B cell (primary cell): Measurements from ENCODE around the gene PRDM11. TPM values are rescaled to one million over a fixed set of nuclear protein-coding genes. Genes with fewer than 3 reads are reported as not detected.

Experiments used
- ATAC-seq: fragments of 200-7000 bp; cut with Tn5 transposase; one replicate; pipeline ENCODE4 v1.10.0; 2021; ENCODE audit warnings: low read depth, mild to moderate bottlenecking, moderate number of reproducible peaks, moderate library complexity
- CTCF ChIA-PET: fragments of 350-600 bp; sonication (Branson Sonifier 250); formaldehyde crosslinking; loops from one replicate; lab custom pipeline; 2021; ENCODE audit warnings: antibody characterized with exemption, inconsistent platforms; lab: Charles Lee
- POLR2A ChIA-PET: fragments of 350-600 bp; sonication (Branson Sonifier 250); formaldehyde crosslinking; loops from one replicate; lab custom pipeline; 2021; ENCODE audit warnings: antibody characterized with exemption; lab: Charles Lee
- DNase-seq: peaks from one replicate; pipeline ENCODE4 v3.0.0; 2013
- H2AFZ ChIP-seq: 2 replicates; pipeline ENCODE4 v1.6.1; 2012; ENCODE audit warnings: mild to moderate bottlenecking, low read depth, low read length; ENCODE audit not compliant: insufficient read depth, poor library complexity, severe bottlenecking
- H3K27ac ChIP-seq, 2 donors: 1 replicate in 1 of 2; 2 replicates in 1 of 2; pipeline ENCODE4 v1.5.1; 2012 to 2013; ENCODE audit warnings: low read length in 2 of 2, mild to moderate bottlenecking in 2 of 2, moderate library complexity in 1 of 2
- H3K27me3 ChIP-seq, 4 experiments: fragments of 200-600 bp in 1 of 4; sonication (generic) in 1 of 4; replicated peaks in 1 of 4; 1 replicate in 2 of 4; 2 replicates in 2 of 4; pipeline versions ENCODE4 v1.6.1 to v1.7.0; 2013 to 2016; ENCODE audit warnings: low read length in 3 of 4, mild to moderate bottlenecking in 2 of 4, mixed read lengths in 1 of 4, moderate library complexity in 1 of 4; ENCODE audit not compliant: insufficient read depth in 4 of 4, control insufficient read depth in 3 of 4; ENCODE audit errors: control extremely low read depth in 1 of 4
- H3K36me3 ChIP-seq, 2 experiments: replicated peaks in 1 of 2; 1 replicate in 1 of 2; 2 replicates in 1 of 2; pipeline versions ENCODE4 v1.6.1 to v1.7.1; 2013; ENCODE audit warnings: low read length in 1 of 2; ENCODE audit not compliant: insufficient read depth in 2 of 2, control insufficient read depth in 1 of 2; ENCODE audit errors: control extremely low read depth in 1 of 2, extremely low read depth in 1 of 2
- H3K4me1 ChIP-seq, 2 donors: fragments of 200-600 bp in 1 of 2; sonication (generic) in 1 of 2; 1 replicate in 1 of 2; 2 replicates in 1 of 2; pipeline versions ENCODE4 v1.5.1 to v1.6.1; 2013 to 2017; ENCODE audit warnings: low read length in 2 of 2; ENCODE audit not compliant: control insufficient read depth in 2 of 2, insufficient read depth in 2 of 2
- H3K4me2 ChIP-seq: replicated peaks from 2 replicates; pipeline ENCODE3; 2012; ENCODE audit warnings: mild to moderate bottlenecking, low read depth, low read length; ENCODE audit not compliant: poor library complexity, severe bottlenecking
- H3K4me3 ChIP-seq, 5 experiments: fragments of 200-600 bp in 1 of 5; sonication (generic) in 1 of 5; 1 replicate in 3 of 5; 2 replicates in 2 of 5; pipeline versions ENCODE4 v1.5.1 to v1.7.0; 2011 to 2016; ENCODE audit warnings: low read length in 4 of 5, mild to moderate bottlenecking in 4 of 5, low read depth in 2 of 5, control low read depth in 1 of 5, moderate library complexity in 1 of 5; ENCODE audit not compliant: insufficient read depth in 1 of 5; ENCODE audit errors: control extremely low read depth in 1 of 5, extremely low read depth in 1 of 5
- H3K79me2 ChIP-seq: fragments of 200-600 bp; sonication (generic); one replicate; pipeline ENCODE4 v1.6.0; 2016; ENCODE audit warnings: low read length; ENCODE audit not compliant: control insufficient read depth, insufficient read depth
- H3K9ac ChIP-seq: fragments of 200-600 bp; sonication (generic); 2 replicates; pipeline ENCODE4 v1.6.1; 2017; ENCODE audit warnings: mild to moderate bottlenecking, low read length, moderate library complexity
- H3K9me3 ChIP-seq, 3 donors: one replicate each; pipeline versions ENCODE4 v1.6.1 to v1.7.1; 2013; ENCODE audit warnings: low read length in 2 of 3; ENCODE audit not compliant: control insufficient read depth in 2 of 3, insufficient read depth in 1 of 3; ENCODE audit errors: control extremely low read depth in 1 of 3
- H4K20me1 ChIP-seq: 2 replicates; pipeline ENCODE4 v1.6.0; 2012; ENCODE audit warnings: mild to moderate bottlenecking, low read length; ENCODE audit not compliant: insufficient read depth, control insufficient read depth, poor library complexity, severe bottlenecking
- H3K27ac Mint-ChIP-seq: one replicate; pipeline ENCODE4 v1.8.0; 2021; ENCODE audit warnings: mixed read lengths
- H3K27me3 Mint-ChIP-seq: one replicate; pipeline ENCODE4 v1.8.0; 2021; ENCODE audit warnings: mixed read lengths
- H3K4me1 Mint-ChIP-seq: one replicate; pipeline ENCODE4 v1.8.0; 2021; ENCODE audit warnings: mixed read lengths
- H3K4me3 Mint-ChIP-seq: one replicate; pipeline ENCODE4 v1.8.0; 2021; ENCODE audit warnings: mixed read lengths
- H3K9me3 Mint-ChIP-seq: one replicate; pipeline ENCODE4 v1.8.0; 2022; ENCODE audit warnings: mixed read lengths; ENCODE audit not compliant: insufficient read depth
- EZH2 ChIP-seq: IDR thresholded peaks from 2 replicates; pipeline ENCODE4 v1.6.1; 2012; ENCODE audit warnings: borderline replicate concordance, low read depth, mild to moderate bottlenecking, moderate library complexity, low read length; ENCODE audit not compliant: insufficient read depth, poor library complexity, severe bottlenecking
- WGBS: methylation state at CpG from one replicate; pipeline ENCODE4 v1.1.5; 2013; ENCODE audit warnings: missing lambda C conversion rate; ENCODE audit not compliant: insufficient coverage; 5-methylcytosine and 5-hydroxymethylcytosine counted together
- intact Hi-C: fragments of 100-400 bp; cut with micrococcal nuclease; formaldehyde crosslinking; loops from one replicate; pipeline ENCODE4 v1.10.0; 2022
- polyA plus RNA-seq: library from polyadenylated mRNA; depleted of rRNA; stranded (reverse); fragments of >200 nt; gene quantifications from 2 replicates; pipeline ENCODE4 v1.2.3, GENCODE V29; 2012
- total RNA-seq, 2 donors: library from RNA; stranded (reverse); fragments of 120-200 nt in 1 of 2; gene quantifications; 1 replicate in 1 of 2; 2 replicates in 1 of 2; pipeline versions ENCODE4 v1.2.3 to v1.2.4, GENCODE V29; 2013 to 2022
- TF ChIP-seq, protein P1 (sequence below): fragments of 200-600 bp; IDR thresholded peaks from one replicate; pipeline ENCODE4 v1.8.0; 2022; ENCODE audit warnings: antibody characterized with exemption, mild to moderate bottlenecking

PRDM11 gene
- total and polyA plus RNA-seq, 2 donors (not counting 1 experiment from before 2014, with no cell fraction given): 9.5 to 26.2 TPM

- intact Hi-C loops: no loop called here
- ChIA-PET POLR2A (no interaction called here), CTCF (no interaction called here)
- H4K20me1 ChIP-seq: peaks cover 41% of the 10 kb centered on the region
- no peak for TF ChIP-seq EZH2
- TF ChIP-seq, protein P1, sequence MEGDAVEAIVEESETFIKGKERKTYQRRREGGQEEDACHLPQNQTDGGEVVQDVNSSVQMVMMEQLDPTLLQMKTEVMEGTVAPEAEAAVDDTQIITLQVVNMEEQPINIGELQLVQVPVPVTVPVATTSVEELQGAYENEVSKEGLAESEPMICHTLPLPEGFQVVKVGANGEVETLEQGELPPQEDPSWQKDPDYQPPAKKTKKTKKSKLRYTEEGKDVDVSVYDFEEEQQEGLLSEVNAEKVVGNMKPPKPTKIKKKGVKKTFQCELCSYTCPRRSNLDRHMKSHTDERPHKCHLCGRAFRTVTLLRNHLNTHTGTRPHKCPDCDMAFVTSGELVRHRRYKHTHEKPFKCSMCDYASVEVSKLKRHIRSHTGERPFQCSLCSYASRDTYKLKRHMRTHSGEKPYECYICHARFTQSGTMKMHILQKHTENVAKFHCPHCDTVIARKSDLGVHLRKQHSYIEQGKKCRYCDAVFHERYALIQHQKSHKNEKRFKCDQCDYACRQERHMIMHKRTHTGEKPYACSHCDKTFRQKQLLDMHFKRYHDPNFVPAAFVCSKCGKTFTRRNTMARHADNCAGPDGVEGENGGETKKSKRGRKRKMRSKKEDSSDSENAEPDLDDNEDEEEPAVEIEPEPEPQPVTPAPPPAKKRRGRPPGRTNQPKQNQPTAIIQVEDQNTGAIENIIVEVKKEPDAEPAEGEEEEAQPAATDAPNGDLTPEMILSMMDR: no peak
- Mint-ChIP-seq H3K27ac (no peak overlapping the region), H3K9me3 (no peaks in the 10 kb centered on the region), H3K4me1 (peaks cover 24% of the 10 kb centered on the region), H3K4me3 (no peak overlapping the region), H3K27me3 (peaks cover 12% of the 10 kb centered on the region)
- peak overlapping the region; percentile 81 for H3K4me2 ChIP-seq
- peaks cover 6% of the 10 kb centered on the region for H3K79me2 ChIP-seq
- H3K27ac ChIP-seq: no peak overlapping the region
- peak overlapping the region; percentile 44 for H3K9ac ChIP-seq
- H3K4me1 ChIP-seq: peaks cover 8 to 18% of the 10 kb centered on the region in 2 donors
- peak overlapping the region; percentile 24 for H2AFZ ChIP-seq
- H3K27me3 ChIP-seq: peaks cover 0 to 12% (median 5%) of the 10 kb centered on the region in 4 experiments
- ATAC-seq (peak; percentile 81), DNase-seq (peak; percentile 29)
- H3K36me3 ChIP-seq: peaks cover 0 to 28% of the 10 kb centered on the region in 2 experiments
- no peaks in the 10 kb centered on the region for H3K9me3 ChIP-seq
- peak overlapping the region in 2 of 5 experiments; percentile 35 to 43 for H3K4me3 ChIP-seq
- 4% methylated on average over 29 of the region's 33 CpGs for WGBS
These were observed 34.4 kb downstream of the PRDM11 start for GRCh38 chr11:45180848-45181192.

GRCh38 chr11:45181193-45181888 is 34.9 kb downstream of the PRDM11 start:
- H3K9me3 ChIP-seq: no peaks in the 10 kb centered on the region
- H3K4me1 ChIP-seq: peaks cover 8 to 18% of the 10 kb centered on the region in 2 donors
- POLR2A ChIA-PET: no interaction called here
- peak overlapping the region; percentile 44 for H3K9ac ChIP-seq
- ATAC-seq (no peak), DNase-seq (no peak)
- peak overlapping the region; percentile 62 for H3K4me3 Mint-ChIP-seq
- H3K27ac ChIP-seq: no peak overlapping the region
- intact Hi-C loops: no loop called here
- H3K4me1 Mint-ChIP-seq: peaks cover 24% of the 10 kb centered on the region
- H4K20me1 ChIP-seq: peaks cover 41% of the 10 kb centered on the region
- H3K27me3 Mint-ChIP-seq: peaks cover 12% of the 10 kb centered on the region
- H3K4me3 ChIP-seq: peak overlapping the region in 1 of 5 experiments; percentile 35
- H3K27me3 ChIP-seq: peaks cover 0 to 12% (median 5%) of the 10 kb centered on the region in 4 experiments
- peaks cover 6% of the 10 kb centered on the region for H3K79me2 ChIP-seq
- TF ChIP-seq, protein P1: no peak
- no peak for TF ChIP-seq EZH2
- CTCF ChIA-PET: interaction anchor here (1.0 kb wide), 1 partner anchor 9 kb away, joined by 3 read pairs; no protein-coding TSS in a partner anchor
- no peaks in the 10 kb centered on the region for H3K9me3 Mint-ChIP-seq
- 68% methylated on average over 23 of the region's 25 CpGs for WGBS
- peak overlapping the region; percentile 24 for H2AFZ ChIP-seq
- no peak overlapping the region for H3K27ac Mint-ChIP-seq
- H3K4me2 ChIP-seq: peak overlapping the region; percentile 81
- peaks cover 0 to 31% of the 10 kb centered on the region in 2 experiments for H3K36me3 ChIP-seq
